Stimulated activated CD8-positive, alpha-beta memory T cell treated with anti-CD3 and anti-CD28 coated beads, Interleukin-15, amount 100 ng/mL, for 48 hours (primary cell): ENCODE measurements around the gene ELAVL2.

ENCODE experiments used
- DNase-seq, 2 donors: peaks; one replicate each; pipeline ENCODE4 v3.0.0-alpha.2; 2020; ENCODE audit warnings: low read depth in 2 of 2

Gene ELAVL2

GRCh38 chr9:23821375-23822181 lies 4.5 kb downstream of the ELAVL2 start:
- DNase-seq: no peak

GRCh38 chr9:23820451-23821374 lies 5.3 kb downstream of the ELAVL2 start:
- no peak for DNase-seq

- no peak for DNase-seq
Measured at GRCh38 chr9:23819403-23819802, 6.6 kb downstream of the ELAVL2 start.

GRCh38 chr9:23814243-23814642 lies 11.8 kb downstream of the ELAVL2 start:
- DNase-seq: no peak

GRCh38 chr9:23812673-23813072 lies 13.4 kb downstream of the ELAVL2 start:
- no peak for DNase-seq

GRCh38 chr9:23811633-23812032 lies 14.4 kb downstream of the ELAVL2 start:
- DNase-seq: no peak

- no peak for DNase-seq
Measured at GRCh38 chr9:23803216-23803615, 22.8 kb downstream of the ELAVL2 start.

GRCh38 chr9:23801523-23801922 lies 24.5 kb downstream of the ELAVL2 start:
- no peak for DNase-seq

GRCh38 chr9:23799521-23799920 lies 26.5 kb downstream of the ELAVL2 start:
- no peak for DNase-seq

- no peak for DNase-seq
Measured at GRCh38 chr9:23798325-23798724, 27.7 kb downstream of the ELAVL2 start.

- DNase-seq: no peak
Measured at GRCh38 chr9:23796209-23796608, 29.8 kb downstream of the ELAVL2 start.

- DNase-seq: no peak
Measured at GRCh38 chr9:23790351-23791260, 35.4 kb downstream of the ELAVL2 start.

- no peak for DNase-seq
Measured at GRCh38 chr9:23789529-23790254, 36.3 kb downstream of the ELAVL2 start.

GRCh38 chr9:23784962-23785361 lies 41.1 kb downstream of the ELAVL2 start:
- DNase-seq: no peak

GRCh38 chr9:23783509-23783908 lies 42.5 kb downstream of the ELAVL2 start:
- no peak for DNase-seq

GRCh38 chr9:23779220-23779619 lies 46.8 kb downstream of the ELAVL2 start:
- no peak for DNase-seq

GRCh38 chr9:23777328-23777727 lies 48.7 kb downstream of the ELAVL2 start:
- DNase-seq: no peak

GRCh38 chr9:23775549-23775948 lies 50.5 kb downstream of the ELAVL2 start:
- no peak for DNase-seq

GRCh38 chr9:23774266-23774665 lies 51.8 kb downstream of the ELAVL2 start:
- no peak for DNase-seq

GRCh38 chr9:23772385-23772783 lies 53.7 kb downstream of the ELAVL2 start:
- no peak for DNase-seq

GRCh38 chr9:23771746-23772384 lies 54.2 kb downstream of the ELAVL2 start:
- DNase-seq: no peak
